Thyroid gland (tissue), 4 donors: ENCODE results near the gene CLEC2B.

Source experiments
- POLR2A ChIP-seq, 2 donors: fragments of 450-650 bp; IDR thresholded peaks; one replicate each; pipeline ENCODE4 v1.6.1; 2017; ENCODE audit warnings: antibody characterized with exemption in 2 of 2, mild to moderate bottlenecking in 2 of 2, moderate library complexity in 1 of 2
- TF ChIP-seq, protein P1 (sequence below), 6 experiments: fragments of 200-600 bp in 3 of 6; fragments of 450-650 bp in 3 of 6; sonication (generic) in 3 of 6; IDR thresholded peaks; one replicate each; pipeline ENCODE4 v1.5.1; 2016 to 2019; ENCODE audit warnings: antibody characterized with exemption in 6 of 6, mild to moderate bottlenecking in 2 of 6, inconsistent platforms in 1 of 6, moderate library complexity in 1 of 6

DNA sequence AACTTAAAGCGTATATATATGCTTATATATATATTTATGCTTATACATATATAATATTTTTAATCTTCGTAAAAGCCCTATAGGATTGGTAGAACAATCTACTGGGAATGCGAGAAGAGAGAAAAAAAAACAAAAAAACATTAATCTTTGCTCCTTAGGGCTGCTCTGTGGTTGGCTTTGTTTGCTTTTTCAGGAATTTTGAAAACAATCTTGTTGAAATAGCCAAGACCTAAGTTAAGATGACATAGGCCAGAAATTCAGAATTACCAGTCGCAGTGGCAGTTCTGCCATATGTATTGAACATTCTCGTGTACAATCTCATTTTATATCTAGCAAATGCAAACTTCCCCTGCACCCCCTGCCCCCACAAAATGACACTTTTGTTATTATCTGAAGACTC lies 12.8 kb upstream of the CLEC2B start:
- TF ChIP-seq, protein P1, sequence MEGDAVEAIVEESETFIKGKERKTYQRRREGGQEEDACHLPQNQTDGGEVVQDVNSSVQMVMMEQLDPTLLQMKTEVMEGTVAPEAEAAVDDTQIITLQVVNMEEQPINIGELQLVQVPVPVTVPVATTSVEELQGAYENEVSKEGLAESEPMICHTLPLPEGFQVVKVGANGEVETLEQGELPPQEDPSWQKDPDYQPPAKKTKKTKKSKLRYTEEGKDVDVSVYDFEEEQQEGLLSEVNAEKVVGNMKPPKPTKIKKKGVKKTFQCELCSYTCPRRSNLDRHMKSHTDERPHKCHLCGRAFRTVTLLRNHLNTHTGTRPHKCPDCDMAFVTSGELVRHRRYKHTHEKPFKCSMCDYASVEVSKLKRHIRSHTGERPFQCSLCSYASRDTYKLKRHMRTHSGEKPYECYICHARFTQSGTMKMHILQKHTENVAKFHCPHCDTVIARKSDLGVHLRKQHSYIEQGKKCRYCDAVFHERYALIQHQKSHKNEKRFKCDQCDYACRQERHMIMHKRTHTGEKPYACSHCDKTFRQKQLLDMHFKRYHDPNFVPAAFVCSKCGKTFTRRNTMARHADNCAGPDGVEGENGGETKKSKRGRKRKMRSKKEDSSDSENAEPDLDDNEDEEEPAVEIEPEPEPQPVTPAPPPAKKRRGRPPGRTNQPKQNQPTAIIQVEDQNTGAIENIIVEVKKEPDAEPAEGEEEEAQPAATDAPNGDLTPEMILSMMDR (IDR thresholded peaks at IDR 0.05): no peak
- no peak for TF ChIP-seq POLR2A (IDR thresholded peaks at IDR 0.05)
